HepG2 (cell line): ENCODE data around the gene GSDME.

Experiments
- BHLHE40 ChIP-seq: IDR thresholded peaks from 2 replicates; pipeline ENCODE4 v1.6.1; 2011; ENCODE audit warnings: low read length, improper control_type of control experiment
- CHD2 ChIP-seq: IDR thresholded peaks from 2 replicates; pipeline ENCODE4 v1.6.1; 2011; ENCODE audit warnings: low read depth, low read length, improper control_type of control experiment
- HMG20B ChIP-seq: conservative IDR thresholded peaks from 2 replicates; pipeline ENCODE4 v1.6.1; 2016; ENCODE audit warnings: missing genetic modification reagents, missing compliant biosample characterization
- HOXA3 ChIP-seq: sonication (generic); formaldehyde crosslinking; IDR thresholded peaks from 2 replicates; pipeline ENCODE4 v1.5.0; 2020; ENCODE audit warnings: missing genetic modification reagents
- PHF21A ChIP-seq: sonication (generic); formaldehyde crosslinking; IDR thresholded peaks from 2 replicates; pipeline ENCODE4 v1.5.0; 2020; ENCODE audit warnings: mild to moderate bottlenecking, missing genetic modification reagents
- POLR2A ChIP-seq, 2 experiments: IDR thresholded peaks; 2 replicates each; pipeline ENCODE4 v1.6.1; 2011; ENCODE audit warnings: low read depth in 2 of 2, low read length in 2 of 2, mild to moderate bottlenecking in 1 of 2, moderate library complexity in 1 of 2; ENCODE audit not compliant: insufficient read depth in 1 of 2
- RXRA ChIP-seq: sonication (generic); formaldehyde crosslinking; IDR thresholded peaks from 2 replicates; pipeline ENCODE4 v1.5.1; 2020; ENCODE audit warnings: missing genetic modification reagents
- TOPORS ChIP-seq: sonication (generic); formaldehyde crosslinking; IDR thresholded peaks from 2 replicates; pipeline ENCODE4 v1.8.0; 2023; ENCODE audit warnings: mild to moderate bottlenecking, missing genetic modification reagents
- ZBTB1 ChIP-seq: sonication (generic); formaldehyde crosslinking; IDR thresholded peaks from 2 replicates; pipeline ENCODE4 v1.4.0; 2020; ENCODE audit warnings: missing genetic modification reagents, borderline replicate concordance
- ZBTB8A ChIP-seq: sonication (generic); formaldehyde crosslinking; IDR thresholded peaks from 2 replicates; pipeline ENCODE4 v1.4.0; 2020; ENCODE audit warnings: mild to moderate bottlenecking, low read depth, missing genetic modification reagents, borderline replicate concordance
- ZNF121 ChIP-seq: sonication (generic); formaldehyde crosslinking; IDR thresholded peaks from 2 replicates; pipeline ENCODE4 v1.5.0; 2020; ENCODE audit warnings: mild to moderate bottlenecking, missing genetic modification reagents
- TF ChIP-seq, protein P1 (sequence below): sonication (generic); formaldehyde crosslinking; IDR thresholded peaks from 2 replicates; pipeline ENCODE4 v1.5.0; 2020; ENCODE audit warnings: mild to moderate bottlenecking, missing genetic modification reagents, moderate library complexity

DNA sequence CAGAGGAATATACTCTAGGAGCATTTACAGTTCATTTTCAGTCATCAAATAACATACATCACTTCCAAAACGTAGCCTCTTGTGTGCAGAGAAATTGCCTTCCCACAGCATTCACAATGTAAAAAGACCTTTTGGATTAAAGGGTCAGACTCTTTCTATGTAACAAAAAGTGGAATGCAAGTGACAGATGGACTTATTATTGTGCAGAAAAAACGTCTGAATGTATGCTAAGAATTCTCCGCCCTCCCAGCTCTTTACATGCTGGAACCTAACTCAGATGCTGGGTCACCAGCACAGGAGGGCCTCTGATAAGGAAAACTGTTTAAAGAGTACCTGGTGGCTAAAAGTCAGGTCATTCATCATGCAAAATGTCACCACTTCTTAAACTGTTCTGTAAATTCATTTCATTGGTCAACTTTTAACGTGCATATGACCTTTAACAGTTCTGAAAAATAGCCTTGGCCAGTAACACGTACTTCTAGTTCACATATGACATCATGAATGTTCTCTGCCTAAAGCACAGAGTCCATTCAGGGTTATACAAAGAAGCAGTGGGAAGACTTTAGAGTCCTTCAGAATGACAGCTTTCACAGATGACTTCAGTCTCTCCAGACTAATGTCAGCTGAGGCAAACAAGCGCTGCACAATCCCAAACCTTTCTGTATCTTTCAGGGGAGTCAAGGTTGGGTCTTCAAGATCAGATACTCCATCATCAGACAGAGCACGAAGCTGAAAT, 58.6 kb downstream of the GSDME start:
- TF ChIP-seq POLR2A (IDR thresholded peaks at IDR 0.05; ENCODE audit: insufficient read depth in 1 of 2, low read depth in 2 of 2, low read length in 2 of 2) (no peak), ZBTB1 (CRISPR knock-in tag) (no peak), TOPORS (CRISPR knock-in tag) (no peak), ZBTB8A (no peak), PHF21A (CRISPR knock-in tag) (no peak), ZNF121 (CRISPR knock-in tag) (no peak), HMG20B (no peak), BHLHE40 (no peak), CHD2 (no peak), RXRA (CRISPR knock-in tag) (no peak), HOXA3 (no peak)
- TF ChIP-seq, protein P1, sequence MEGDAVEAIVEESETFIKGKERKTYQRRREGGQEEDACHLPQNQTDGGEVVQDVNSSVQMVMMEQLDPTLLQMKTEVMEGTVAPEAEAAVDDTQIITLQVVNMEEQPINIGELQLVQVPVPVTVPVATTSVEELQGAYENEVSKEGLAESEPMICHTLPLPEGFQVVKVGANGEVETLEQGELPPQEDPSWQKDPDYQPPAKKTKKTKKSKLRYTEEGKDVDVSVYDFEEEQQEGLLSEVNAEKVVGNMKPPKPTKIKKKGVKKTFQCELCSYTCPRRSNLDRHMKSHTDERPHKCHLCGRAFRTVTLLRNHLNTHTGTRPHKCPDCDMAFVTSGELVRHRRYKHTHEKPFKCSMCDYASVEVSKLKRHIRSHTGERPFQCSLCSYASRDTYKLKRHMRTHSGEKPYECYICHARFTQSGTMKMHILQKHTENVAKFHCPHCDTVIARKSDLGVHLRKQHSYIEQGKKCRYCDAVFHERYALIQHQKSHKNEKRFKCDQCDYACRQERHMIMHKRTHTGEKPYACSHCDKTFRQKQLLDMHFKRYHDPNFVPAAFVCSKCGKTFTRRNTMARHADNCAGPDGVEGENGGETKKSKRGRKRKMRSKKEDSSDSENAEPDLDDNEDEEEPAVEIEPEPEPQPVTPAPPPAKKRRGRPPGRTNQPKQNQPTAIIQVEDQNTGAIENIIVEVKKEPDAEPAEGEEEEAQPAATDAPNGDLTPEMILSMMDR (CRISPR knock-in tag): no peak
